IPS DF 6.9 (cell line): ENCODE results near the gene ZMIZ1.
"Not testable (repeated sequence)": the region's sequence is repeated elsewhere in the genome, so short reads cannot be mapped to it uniquely, and the experiment has no call there.

Experiments
- DNase-seq: peaks from one replicate; pipeline ENCODE4 v3.0.0-alpha.2; 2013; ENCODE audit warnings: low read depth, low spot score
- H3K27ac ChIP-seq: one replicate; pipeline ENCODE4 v1.5.1; 2013; ENCODE audit warnings: low read length, control low read depth
- H3K27me3 ChIP-seq: 2 replicates; pipeline ENCODE4 v1.6.1; 2013; ENCODE audit warnings: mild to moderate bottlenecking, low read length; ENCODE audit not compliant: control insufficient read depth, insufficient read depth
- H3K36me3 ChIP-seq: 2 replicates; pipeline ENCODE4 v1.6.1; 2013; ENCODE audit warnings: low read length; ENCODE audit not compliant: control insufficient read depth, insufficient read depth
- H3K4me1 ChIP-seq: 2 replicates; pipeline ENCODE4 v1.6.1; 2013; ENCODE audit warnings: low read length; ENCODE audit not compliant: control insufficient read depth, insufficient read depth
- H3K4me3 ChIP-seq: 2 replicates; pipeline ENCODE4 v1.5.1; 2013; ENCODE audit warnings: mild to moderate bottlenecking, low read length
- H3K9me3 ChIP-seq: 2 replicates; pipeline ENCODE4 v1.6.1; 2013; ENCODE audit warnings: low read length, inconsistent platforms; ENCODE audit not compliant: control insufficient read depth, insufficient read depth
- WGBS: extraction: QIAGEN DNeasy Blood & Tissue Kit; methylation state at CpG from one replicate; pipeline ENCODE4 v1.1.7; 2013; ENCODE audit warnings: mixed read lengths, missing lambda C conversion rate; ENCODE audit not compliant: insufficient read length, insufficient coverage; 5-methylcytosine and 5-hydroxymethylcytosine counted together

ZMIZ1 gene

GRCh38 chr10:79331709-79332108 is 262.9 kb downstream of the ZMIZ1 start:
- no peak overlapping the region for H3K4me3 ChIP-seq
- no peaks in the 10 kb centered on the region for H3K36me3 ChIP-seq
- no peaks in the 10 kb centered on the region for H3K27me3 ChIP-seq
- WGBS, result no CpG with 5 or more reads among the region's 6 CpGs
- no peak overlapping the region for H3K27ac ChIP-seq
- H3K4me1 ChIP-seq, result peaks cover 4% of the 10 kb centered on the region
- no peaks in the 10 kb centered on the region for H3K9me3 ChIP-seq
- DNase-seq, result no peak

- not testable (repeated sequence) for DNase-seq, H3K27me3 ChIP-seq, H3K36me3 ChIP-seq, H3K4me3 ChIP-seq, H3K27ac ChIP-seq, H3K4me1 ChIP-seq, H3K9me3 ChIP-seq
- no CpG with 5 or more reads among the region's 10 CpGs for WGBS
These were observed 264.0 kb downstream of the ZMIZ1 start for GRCh38 chr10:79332610-79333315.

- DNase-seq, result no peak
- H3K4me3 ChIP-seq, result no peak overlapping the region
- no CpG with 5 or more reads among the region's 2 CpGs for WGBS
- no peaks in the 10 kb centered on the region for H3K9me3 ChIP-seq
- peaks cover 7% of the 10 kb centered on the region for H3K4me1 ChIP-seq
- no peaks in the 10 kb centered on the region for H3K36me3 ChIP-seq
- H3K27me3 ChIP-seq, result no peaks in the 10 kb centered on the region
- no peak overlapping the region for H3K27ac ChIP-seq
These were observed 264.7 kb downstream of the ZMIZ1 start for GRCh38 chr10:79333513-79333912.

- no CpG with 5 or more reads among the region's 2 CpGs for WGBS
- Histone ChIP-seq H3K4me3 (no peak overlapping the region), H3K36me3 (no peaks in the 10 kb centered on the region), H3K9me3 (no peaks in the 10 kb centered on the region), H3K27ac (no peak overlapping the region), H3K27me3 (no peaks in the 10 kb centered on the region), H3K4me1 (peaks cover 7% of the 10 kb centered on the region)
- DNase-seq, result no peak
These were observed 265.8 kb downstream of the ZMIZ1 start for GRCh38 chr10:79334573-79334972.

GRCh38 chr10:79335094-79335469 is 266.3 kb downstream of the ZMIZ1 start:
- H3K36me3 ChIP-seq, result no peaks in the 10 kb centered on the region
- H3K27me3 ChIP-seq, result no peaks in the 10 kb centered on the region
- H3K9me3 ChIP-seq, result no peaks in the 10 kb centered on the region
- H3K4me1 ChIP-seq, result peaks cover 7% of the 10 kb centered on the region
- WGBS, result no CpG with 5 or more reads among the region's 2 CpGs
- H3K27ac ChIP-seq, result no peak overlapping the region
- H3K4me3 ChIP-seq, result no peak overlapping the region
- DNase-seq, result no peak

- Histone ChIP-seq H3K4me3 (no peak overlapping the region), H3K36me3 (no peaks in the 10 kb centered on the region), H3K4me1 (peaks cover 7% of the 10 kb centered on the region), H3K27me3 (no peaks in the 10 kb centered on the region), H3K9me3 (no peaks in the 10 kb centered on the region), H3K27ac (no peak overlapping the region)
- DNase-seq, result no peak
- WGBS, result no CpG with 5 or more reads among the region's 13 CpGs
These were observed 266.9 kb downstream of the ZMIZ1 start for GRCh38 chr10:79335470-79336235.

- no peaks in the 10 kb centered on the region for H3K9me3 ChIP-seq
- no peak overlapping the region for H3K27ac ChIP-seq
- peaks cover 7% of the 10 kb centered on the region for H3K4me1 ChIP-seq
- WGBS, result no CpG with 5 or more reads among the region's 3 CpGs
- H3K36me3 ChIP-seq, result no peaks in the 10 kb centered on the region
- no peak overlapping the region for H3K4me3 ChIP-seq
- no peaks in the 10 kb centered on the region for H3K27me3 ChIP-seq
- DNase-seq, result no peak
These were observed 267.5 kb downstream of the ZMIZ1 start for GRCh38 chr10:79336276-79336675.

- H3K4me1 ChIP-seq, result peaks cover 7% of the 10 kb centered on the region
- H3K27me3 ChIP-seq, result no peaks in the 10 kb centered on the region
- H3K36me3 ChIP-seq, result no peaks in the 10 kb centered on the region
- no peaks in the 10 kb centered on the region for H3K9me3 ChIP-seq
- no peak overlapping the region for H3K27ac ChIP-seq
- DNase-seq, result no peak
- H3K4me3 ChIP-seq, result no peak overlapping the region
- WGBS, result no CpG with 5 or more reads among the region's 7 CpGs
These were observed 268.0 kb downstream of the ZMIZ1 start for GRCh38 chr10:79336739-79337138.

- not testable (repeated sequence) for H3K27ac ChIP-seq, H3K36me3 ChIP-seq, H3K4me1 ChIP-seq, H3K9me3 ChIP-seq, H3K4me3 ChIP-seq, H3K27me3 ChIP-seq, DNase-seq
- WGBS, result no CpG with 5 or more reads among the region's 11 CpGs
These were observed 269.2 kb downstream of the ZMIZ1 start for GRCh38 chr10:79337783-79338469.

- no peaks in the 10 kb centered on the region; the same call in 1 of the 2 replicates for H3K27me3 ChIP-seq
- DNase-seq, result no peak
- peaks cover 7% of the 10 kb centered on the region for H3K4me1 ChIP-seq
- no peaks in the 10 kb centered on the region for H3K36me3 ChIP-seq
- H3K4me3 ChIP-seq, result no peak overlapping the region
- H3K9me3 ChIP-seq, result no peaks in the 10 kb centered on the region
- H3K27ac ChIP-seq, result no peak overlapping the region
- no CpG with 5 or more reads among the region's 3 CpGs for WGBS
These were observed 270.5 kb downstream of the ZMIZ1 start for GRCh38 chr10:79339266-79339665.
